K562 (cell line): ENCODE results near the gene CST4. TPM values are rescaled to one million over a fixed set of nuclear protein-coding genes. Genes with fewer than 3 reads are reported as not detected.

ENCODE experiments used
- ATAC-seq: fragments of 200-7000 bp; cut with Tn5 transposase; 3 replicates; pipeline ENCODE4 v1.9.1; 2020; ENCODE audit warnings: moderate library complexity
- BruUV-seq: library from RNA; stranded (reverse); fragments of 400-500 nt; replicated peaks from 2 replicates; lab custom pipeline; 2021; lab: Mats Ljungman, UMichigan
- CTCF ChIA-PET: fragments of 300-600 bp; formaldehyde crosslinking; extraction: SDS; loops from one replicate; lab custom pipeline; 2021; ENCODE audit warnings: low intra/inter-chr PET ratio; lab: Yijun Ruan, JAX
- POLR2A ChIA-PET: fragments of 300-600, 350-650 bp; sonication (Branson Sonifier 250); formaldehyde crosslinking; extraction: SDS; loops from one replicate; lab custom pipeline; 2021; ENCODE audit warnings: antibody characterized with exemption, inconsistent platforms; lab: Yijun Ruan, JAX
- DNase-seq, 4 experiments: peaks; one replicate each; pipeline versions ENCODE4 v3.0.0 to v3.0.0-alpha.2; 2011 to 2018; ENCODE audit warnings: low spot score in 3 of 4, mixed read lengths in 3 of 4; ENCODE audit errors: extremely low read depth in 1 of 4
- FAIRE-seq: peaks from 2 replicates; lab custom pipeline; 2011; peaks lifted over from hg19 to GRCh38; lab: Jason Lieb, UNC
- H2AFZ ChIP-seq: 2 replicates; pipeline ENCODE4 v1.6.0; 2011; ENCODE audit warnings: low read depth, low read length, control low read depth, inconsistent platforms
- H3K27ac ChIP-seq: fragments of 200-600 bp; 3 replicates; pipeline ENCODE4 v1.8.0; 2011; ENCODE audit warnings: low read depth, mild to moderate bottlenecking, control low read depth, inconsistent platforms, low read length, moderate library complexity, mixed read lengths; ENCODE audit errors: extremely low read depth
- H3K27me3 ChIP-seq, 2 experiments: fragments of 300-600 bp in 1 of 2; 2 replicates in 1 of 2; 3 replicates in 1 of 2; pipeline versions ENCODE4 v1.6.0 to v1.8.0; 2011; ENCODE audit warnings: inconsistent platforms in 2 of 2, low read length in 2 of 2, mild to moderate bottlenecking in 1 of 2, mixed read lengths in 1 of 2, moderate library complexity in 1 of 2; ENCODE audit not compliant: control insufficient read depth in 2 of 2, insufficient read depth in 2 of 2
- H3K36me3 ChIP-seq: fragments of 300-600 bp; 3 replicates; pipeline ENCODE4 v1.8.0; 2011; ENCODE audit warnings: mild to moderate bottlenecking, low read length, inconsistent platforms; ENCODE audit not compliant: control insufficient read depth, insufficient read depth
- H3K4me1 ChIP-seq, 2 experiments: fragments of 200-600 bp in 1 of 2; replicated peaks in 1 of 2; 2 replicates in 1 of 2; 3 replicates in 1 of 2; pipeline versions ENCODE4 v1.5.1 to v1.8.0; 2011; ENCODE audit warnings: inconsistent platforms in 2 of 2, low read length in 2 of 2, mild to moderate bottlenecking in 1 of 2, mixed read lengths in 1 of 2, moderate library complexity in 1 of 2; ENCODE audit not compliant: control insufficient read depth in 2 of 2, insufficient read depth in 2 of 2
- H3K4me2 ChIP-seq: 2 replicates; pipeline ENCODE4 v1.6.1; 2011; ENCODE audit warnings: low read length, control low read depth, inconsistent platforms, mixed read lengths; ENCODE audit not compliant: insufficient read depth
- H3K4me3 ChIP-seq: fragments of 200-600 bp; sonication (generic), shearing (Covaris generic); 2 replicates; pipeline ENCODE4 v1.5.1; 2016; ENCODE audit warnings: control low read depth, inconsistent platforms
- H3K79me2 ChIP-seq: fragments of 200-600 bp; 3 replicates; pipeline ENCODE4 v1.8.0; 2011; ENCODE audit warnings: low read length, inconsistent platforms; ENCODE audit not compliant: control insufficient read depth, insufficient read depth
- H3K9ac ChIP-seq, 2 experiments: 2 replicates each; pipeline versions ENCODE4 v1.6.0 to v1.6.1; 2011; ENCODE audit warnings: low read depth in 2 of 2, low read length in 2 of 2, control low read depth in 1 of 2, inconsistent platforms in 1 of 2, mild to moderate bottlenecking in 1 of 2, mixed read lengths in 1 of 2; ENCODE audit not compliant: insufficient read depth in 1 of 2
- H3K9me1 ChIP-seq: one replicate; pipeline ENCODE4 v1.6.0; 2011; ENCODE audit warnings: inconsistent platforms, mild to moderate bottlenecking, low read length, moderate library complexity; ENCODE audit not compliant: control insufficient read depth, insufficient read depth
- H3K9me3 ChIP-seq: replicated peaks from 2 replicates; pipeline ENCODE4 v1.5.1; 2011; ENCODE audit warnings: low read depth, low read length, inconsistent platforms; ENCODE audit not compliant: control insufficient read depth, insufficient read depth
- H4K20me1 ChIP-seq: replicated peaks from 2 replicates; pipeline ENCODE4 v1.6.1; 2011; ENCODE audit warnings: low read length, inconsistent platforms, mixed read lengths; ENCODE audit not compliant: control insufficient read depth, insufficient read depth
- EGR1 ChIP-seq: fragments of 450-650 bp; conservative IDR thresholded peaks from 2 replicates; pipeline ENCODE4 v1.6.1; 2017; ENCODE audit warnings: mild to moderate bottlenecking
- ELF1 ChIP-seq: fragments of 200-800 bp; sonication (Bioruptor generic); IDR thresholded peaks from 2 replicates; pipeline ENCODE4 v1.6.1; 2016; ENCODE audit warnings: missing genetic modification characterization, missing compliant biosample characterization
- HDGF ChIP-seq: fragments of 450-650 bp; IDR thresholded peaks from 2 replicates; pipeline ENCODE4 v1.6.1; 2016
- KAT7 ChIP-seq: sonication (generic); formaldehyde crosslinking; IDR thresholded peaks from 2 replicates; pipeline ENCODE4 v1.8.0; 2022; ENCODE audit warnings: missing genetic modification reagents, mild to moderate bottlenecking, borderline replicate concordance
- LEF1 ChIP-seq: fragments of 450-650 bp; IDR thresholded peaks from 2 replicates; pipeline ENCODE4 v1.6.1; 2016; ENCODE audit warnings: mild to moderate bottlenecking
- NFATC3 ChIP-seq: fragments of 450-650 bp; IDR thresholded peaks from 2 replicates; pipeline ENCODE4 v1.6.1; 2017; ENCODE audit warnings: mild to moderate bottlenecking
- NUFIP1 ChIP-seq: fragments of 450-650 bp; IDR thresholded peaks from 2 replicates; pipeline ENCODE4 v1.6.1; 2018; ENCODE audit not compliant: partially characterized antibody
- PBX2 ChIP-seq, 2 experiments: IDR thresholded peaks in 1 of 2; conservative IDR thresholded peaks in 1 of 2; 2 replicates each; pipeline ENCODE4 v1.6.1; 2016; ENCODE audit warnings: low read depth in 2 of 2, mild to moderate bottlenecking in 1 of 2, missing compliant biosample characterization in 1 of 2, missing genetic modification characterization in 1 of 2, moderate library complexity in 1 of 2
- RBM14 ChIP-seq: fragments of 200-400 bp; formaldehyde crosslinking; IDR thresholded peaks from 2 replicates; pipeline ENCODE4 v1.6.1; 2018; ENCODE audit warnings: low read depth, mild to moderate bottlenecking, low read length, moderate library complexity, borderline replicate concordance; ENCODE audit not compliant: insufficient read depth
- RBM15 ChIP-seq: fragments of 200-400 bp; formaldehyde crosslinking; IDR thresholded peaks from 2 replicates; pipeline ENCODE4 v1.6.1; 2018; ENCODE audit warnings: mild to moderate bottlenecking, low read length, moderate library complexity; ENCODE audit not compliant: insufficient read depth
- SREBF2 ChIP-seq: sonication (generic); formaldehyde crosslinking; IDR thresholded peaks from 2 replicates; pipeline ENCODE4 v1.4.0; 2020; ENCODE audit warnings: mild to moderate bottlenecking, missing genetic modification reagents
- SRSF1 ChIP-seq: fragments of 200-400 bp; formaldehyde crosslinking; IDR thresholded peaks from 2 replicates; pipeline ENCODE4 v1.6.1; 2017; ENCODE audit warnings: mild to moderate bottlenecking, low read depth, low read length, moderate library complexity
- STAT5A ChIP-seq: IDR thresholded peaks from 2 replicates; pipeline ENCODE4 v1.6.1; 2012; ENCODE audit warnings: low read length, inconsistent platforms, borderline replicate concordance
- ZC3H4 ChIP-seq: sonication (generic); formaldehyde crosslinking; IDR thresholded peaks from 2 replicates; pipeline ENCODE4 v1.9.0; 2021; ENCODE audit warnings: missing genetic modification reagents, borderline replicate concordance
- ZFX ChIP-seq: sonication (generic); formaldehyde crosslinking; IDR thresholded peaks from 2 replicates; pipeline ENCODE4 v1.8.0; 2022; ENCODE audit warnings: mild to moderate bottlenecking, missing genetic modification reagents, moderate library complexity
- ZNF212 ChIP-seq: fragments of 450-650 bp; formaldehyde crosslinking; IDR thresholded peaks from 2 replicates; pipeline ENCODE4 v1.4.0; 2020; ENCODE audit warnings: mild to moderate bottlenecking
- ZNF23 ChIP-seq: fragments of 250-450 bp; sonication (Bioruptor Pico); IDR thresholded peaks from 2 replicates; pipeline ENCODE4 v1.4.0; 2020; ENCODE audit warnings: mild to moderate bottlenecking
- ZNF444 ChIP-seq: fragments of 250-450 bp; sonication (Bioruptor Pico); IDR thresholded peaks from 2 replicates; pipeline ENCODE4 v1.4.0; 2020; ENCODE audit warnings: mild to moderate bottlenecking, moderate library complexity
- ZNF695 ChIP-seq: fragments of 450-650 bp; formaldehyde crosslinking; IDR thresholded peaks from 2 replicates; pipeline ENCODE4 v1.4.0; 2020; ENCODE audit warnings: mild to moderate bottlenecking, moderate library complexity
- WGBS: fragments of 100-300 bp; shearing (Covaris generic); methylation state at CpG from one replicate; pipeline ENCODE4 v1.1.6; 2016; ENCODE audit warnings: low coverage, mixed read lengths; ENCODE audit not compliant: insufficient coverage; ENCODE audit errors: missing lambda C conversion rate; 5-methylcytosine and 5-hydroxymethylcytosine counted together
- in situ Hi-C: fragments of 300-500 bp; cut with MboI; formaldehyde crosslinking; loops from 4 replicates; pipeline ENCODE4 v1.15.0; 2018; ENCODE audit warnings: inconsistent platforms, mixed read lengths
- intact Hi-C: fragments of 100-400 bp; cut with micrococcal nuclease; formaldehyde crosslinking; loops from 2 replicates; pipeline ENCODE4 v1.14.2; 2022
- polyA plus RNA-seq, 8 experiments: library from polyadenylated mRNA; depleted of rRNA in 4 of 8; stranded (reverse) in 5 of 8; unstranded in 3 of 8; fragments of >200 nt; fragmentation: Nextera tagmentation in 2 of 8; fragmentation: Illumina TruSeq in 1 of 8; extraction: Ambion mirVana in 2 of 8; extraction: Trizol in 1 of 8; gene quantifications; 2 replicates each; pipeline versions ENCODE4 v1.2.1 to v1.2.3, GENCODE V29; 2011 to 2014; ENCODE audit warnings: inconsistent platforms in 1 of 8, missing spikeins in 1 of 8
- total RNA-seq, 7 experiments: library from RNA; depleted of rRNA in 6 of 7; stranded (reverse); fragments of >200 nt in 6 of 7; fragmentation: Illumina TruSeq in 2 of 7; extraction: Trizol in 2 of 7; gene quantifications; 2 replicates each; pipeline versions ENCODE4 v1.2.1 to v1.2.3, GENCODE V29; 2011 to 2021; ENCODE audit warnings: low replicate concordance in 1 of 7

The CST4 gene
- total and polyA plus RNA-seq, 9 of the 15 experiments (the other 6 are each of a cell fraction or from before 2014, with no cell fraction given): not detected

- DNase-seq: no peak
- Histone ChIP-seq H3K79me2 (no peaks in the 10 kb centered on the region), H4K20me1 (no peaks in the 10 kb centered on the region), H3K9me1 (no peaks in the 10 kb centered on the region), H3K4me1 (no peaks in the 10 kb centered on the region), H3K9ac (no peak overlapping the region), H3K27me3 (no peaks in the 10 kb centered on the region), H3K4me3 (no peak overlapping the region), H3K27ac (no peak overlapping the region), H3K4me2 (no peak overlapping the region), H3K36me3 (no peaks in the 10 kb centered on the region), H3K9me3 (no peaks in the 10 kb centered on the region)
- intact Hi-C loops: no loop called here
- ChIA-PET CTCF (no interaction called here), POLR2A (no interaction called here)
- in situ Hi-C loops: no loop called here
- no TSS peak for BruUV-seq
- WGBS: 0% methylated on average over 1 of the region's 1 CpG
- TF ChIP-seq ZNF695 (CRISPR knock-in tag) (no peak), SREBF2 (CRISPR knock-in tag) (no peak), ZNF444 (CRISPR knock-in tag) (no peak), LEF1 (no peak), ZFX (CRISPR knock-in tag) (no peak), ZNF23 (CRISPR knock-in tag) (no peak), RBM15 (no peak), EGR1 (no peak), ZNF212 (CRISPR knock-in tag) (no peak), NFATC3 (no peak), ZC3H4 (no peak), ELF1 (tag) (no peak), KAT7 (CRISPR knock-in tag) (no peak), STAT5A (no peak), PBX2 (CRISPR knock-in tag; IDR thresholded peaks at IDR 0.05; ENCODE audit: low read depth) (no peak), PBX2 (tag; conservative IDR thresholded peaks at IDR 0.05; ENCODE audit: low read depth) (no peak), HDGF (no peak), NUFIP1 (no peak), SRSF1 (no peak), RBM14 (no peak)
- TF ChIP-seq, all 486 proteins: peak for 0
- FAIRE-seq: no peak
- H2AFZ ChIP-seq: no peak overlapping the region
- ATAC-seq: no peak
Measured at GRCh38 chr20:23670361-23670760, 18.5 kb downstream of the CST4 start.
